ENCODE measurements around the gene CLPTM1L.

DNA sequence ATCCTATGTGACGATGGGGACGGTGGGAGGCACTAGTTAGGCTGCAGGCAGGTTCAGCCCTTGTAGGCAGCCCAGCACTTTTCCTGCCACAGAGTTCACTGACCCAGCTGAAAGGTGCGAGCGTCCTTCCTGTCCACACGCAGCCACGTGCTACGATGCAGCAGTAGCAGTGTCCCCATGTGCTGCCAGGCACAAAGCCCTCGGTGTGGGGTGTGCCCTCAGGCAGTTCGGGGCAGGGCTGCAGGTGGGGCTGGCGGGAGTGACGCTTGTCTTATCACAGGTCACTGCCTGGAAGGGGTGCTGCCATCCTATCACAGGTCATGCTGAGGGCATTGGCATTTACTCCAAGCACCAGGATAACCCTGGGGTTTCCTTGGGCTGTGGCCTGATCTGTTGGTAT is 46.8 kb upstream of the CLPTM1L start:
- TF ChIP-seq, protein P1, sequence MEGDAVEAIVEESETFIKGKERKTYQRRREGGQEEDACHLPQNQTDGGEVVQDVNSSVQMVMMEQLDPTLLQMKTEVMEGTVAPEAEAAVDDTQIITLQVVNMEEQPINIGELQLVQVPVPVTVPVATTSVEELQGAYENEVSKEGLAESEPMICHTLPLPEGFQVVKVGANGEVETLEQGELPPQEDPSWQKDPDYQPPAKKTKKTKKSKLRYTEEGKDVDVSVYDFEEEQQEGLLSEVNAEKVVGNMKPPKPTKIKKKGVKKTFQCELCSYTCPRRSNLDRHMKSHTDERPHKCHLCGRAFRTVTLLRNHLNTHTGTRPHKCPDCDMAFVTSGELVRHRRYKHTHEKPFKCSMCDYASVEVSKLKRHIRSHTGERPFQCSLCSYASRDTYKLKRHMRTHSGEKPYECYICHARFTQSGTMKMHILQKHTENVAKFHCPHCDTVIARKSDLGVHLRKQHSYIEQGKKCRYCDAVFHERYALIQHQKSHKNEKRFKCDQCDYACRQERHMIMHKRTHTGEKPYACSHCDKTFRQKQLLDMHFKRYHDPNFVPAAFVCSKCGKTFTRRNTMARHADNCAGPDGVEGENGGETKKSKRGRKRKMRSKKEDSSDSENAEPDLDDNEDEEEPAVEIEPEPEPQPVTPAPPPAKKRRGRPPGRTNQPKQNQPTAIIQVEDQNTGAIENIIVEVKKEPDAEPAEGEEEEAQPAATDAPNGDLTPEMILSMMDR (IDR thresholded peaks at IDR 0.05; ENCODE audit: insufficient read depth, low read depth, low read length), result no peak
- no peak for TF ChIP-seq EZH2 (IDR thresholded peaks at IDR 0.05; ENCODE audit: insufficient read depth, low read length)

Measured in astrocyte (in vitro differentiated cells and primary cell).